ENCODE results near the gene ERCC6L2.

The ERCC6L2 gene

GRCh38 chr9:95979446-95979845 is 104.0 kb downstream of the ERCC6L2 start:
- TF ChIP-seq CSRNP3 (CRISPR knock-in tag; IDR thresholded peaks at IDR 0.05) = no peak
- no peak for TF ChIP-seq ZNF565 (CRISPR knock-in tag; conservative IDR thresholded peaks at IDR 0.05; ENCODE audit: low read depth)
- no peak for TF ChIP-seq POU6F1 (CRISPR knock-in tag; IDR thresholded peaks at IDR 0.05; ENCODE audit: borderline replicate concordance, low read depth)
- TF ChIP-seq RARB (CRISPR knock-in tag; IDR thresholded peaks at IDR 0.05) = no peak
- TF ChIP-seq BACH2 (CRISPR knock-in tag; IDR thresholded peaks at IDR 0.05; ENCODE audit: borderline replicate concordance) = no peak
- no peak for TF ChIP-seq ISL1 (CRISPR knock-in tag; IDR thresholded peaks at IDR 0.05)
- no peak for TF ChIP-seq ESRRG (CRISPR knock-in tag; IDR thresholded peaks at IDR 0.05)
- TF ChIP-seq TSHZ2 (CRISPR knock-in tag; IDR thresholded peaks at IDR 0.05) = no peak
- no peak for TF ChIP-seq CREB5 (CRISPR knock-in tag; IDR thresholded peaks at IDR 0.05; ENCODE audit: low read depth)
- no peak for TF ChIP-seq TCF4 (CRISPR knock-in tag; IDR thresholded peaks at IDR 0.05; ENCODE audit: borderline replicate concordance)
- no peak for TF ChIP-seq ZNF8 (CRISPR knock-in tag; IDR thresholded peaks at IDR 0.05)
- no peak for TF ChIP-seq ARNTL (CRISPR knock-in tag; IDR thresholded peaks at IDR 0.05; ENCODE audit: borderline replicate concordance, low read depth)
- TF ChIP-seq ZC3H10 (CRISPR knock-in tag; IDR thresholded peaks at IDR 0.05) = no peak
- TF ChIP-seq ZFP3 (CRISPR knock-in tag; IDR thresholded peaks at IDR 0.05) = no peak
- no peak for TF ChIP-seq ZFP30 (CRISPR knock-in tag; IDR thresholded peaks at IDR 0.05)
- TF ChIP-seq TOX (CRISPR knock-in tag; IDR thresholded peaks at IDR 0.05; ENCODE audit: borderline replicate concordance) = no peak
- no peak for TF ChIP-seq CSDC2 (CRISPR knock-in tag; IDR thresholded peaks at IDR 0.05)
- no peak for TF ChIP-seq GLIS3 (CRISPR knock-in tag; IDR thresholded peaks at IDR 0.05)
- TF ChIP-seq PATZ1 (CRISPR knock-in tag; IDR thresholded peaks at IDR 0.05; ENCODE audit: borderline replicate concordance) = no peak
- ATAC-seq = no peak

- ATAC-seq = no peak
- no peak for TF ChIP-seq GLIS3 (CRISPR knock-in tag; IDR thresholded peaks at IDR 0.05)
- TF ChIP-seq CREB5 (CRISPR knock-in tag; IDR thresholded peaks at IDR 0.05; ENCODE audit: low read depth) = no peak
- no peak for TF ChIP-seq ISL1 (CRISPR knock-in tag; IDR thresholded peaks at IDR 0.05)
- TF ChIP-seq ZNF8 (CRISPR knock-in tag; IDR thresholded peaks at IDR 0.05) = no peak
- no peak for TF ChIP-seq POU6F1 (CRISPR knock-in tag; IDR thresholded peaks at IDR 0.05; ENCODE audit: borderline replicate concordance, low read depth)
- no peak for TF ChIP-seq TOX (CRISPR knock-in tag; IDR thresholded peaks at IDR 0.05; ENCODE audit: borderline replicate concordance)
- no peak for TF ChIP-seq ZFP30 (CRISPR knock-in tag; IDR thresholded peaks at IDR 0.05)
- no peak for TF ChIP-seq BACH2 (CRISPR knock-in tag; IDR thresholded peaks at IDR 0.05; ENCODE audit: borderline replicate concordance)
- no peak for TF ChIP-seq ARNTL (CRISPR knock-in tag; IDR thresholded peaks at IDR 0.05; ENCODE audit: borderline replicate concordance, low read depth)
- no peak for TF ChIP-seq ZC3H10 (CRISPR knock-in tag; IDR thresholded peaks at IDR 0.05)
- TF ChIP-seq PPARA (CRISPR knock-in tag; IDR thresholded peaks at IDR 0.05; ENCODE audit: borderline replicate concordance) = no peak
- TF ChIP-seq ZNF70 (CRISPR knock-in tag; IDR thresholded peaks at IDR 0.05) = no peak
- TF ChIP-seq ZFP3 (CRISPR knock-in tag; IDR thresholded peaks at IDR 0.05) = no peak
- no peak for TF ChIP-seq RARB (CRISPR knock-in tag; IDR thresholded peaks at IDR 0.05)
- TF ChIP-seq PATZ1 (CRISPR knock-in tag; IDR thresholded peaks at IDR 0.05; ENCODE audit: borderline replicate concordance) = no peak
- TF ChIP-seq ESRRG (CRISPR knock-in tag; IDR thresholded peaks at IDR 0.05) = no peak
- TF ChIP-seq CSDC2 (CRISPR knock-in tag; IDR thresholded peaks at IDR 0.05) = no peak
Measured at GRCh38 chr9:95980262-95981125, 105.0 kb downstream of the ERCC6L2 start.
